Loucy (cell line): ENCODE results near the gene EXOC5.

ENCODE experiments used
- H2AFZ ChIP-seq: fragments of 200-600 bp; sonication (generic); 2 replicates; pipeline ENCODE4 v1.6.0; 2016; ENCODE audit warnings: antibody characterized with exemption, mild to moderate bottlenecking, low read length, moderate library complexity
- H3F3A ChIP-seq: fragments of 200-600 bp; 2 replicates; pipeline ENCODE4 v1.6.0; 2016; ENCODE audit warnings: antibody characterized with exemption, low read depth, mild to moderate bottlenecking
- H3K27me3 ChIP-seq: fragments of 200-600 bp; sonication (generic); 2 replicates; pipeline ENCODE4 v1.6.1; 2014; ENCODE audit warnings: low read length, mild to moderate bottlenecking; ENCODE audit not compliant: insufficient read depth, poor library complexity, severe bottlenecking
- H3K36me3 ChIP-seq: fragments of 200-600 bp; sonication (generic); 2 replicates; pipeline ENCODE4 v1.6.1; 2016; ENCODE audit warnings: low read length; ENCODE audit not compliant: insufficient read depth
- H3K4me1 ChIP-seq: fragments of 200-600 bp; sonication (generic); 2 replicates; pipeline ENCODE4 v1.5.1; 2014; ENCODE audit warnings: low read length, mild to moderate bottlenecking; ENCODE audit not compliant: insufficient read depth, poor library complexity, severe bottlenecking
- H3K4me2 ChIP-seq: fragments of 200-600 bp; sonication (generic); 2 replicates; pipeline ENCODE4 v1.6.0; 2014; ENCODE audit warnings: antibody characterized with exemption, low read length, low read depth, mild to moderate bottlenecking; ENCODE audit not compliant: poor library complexity, severe bottlenecking
- H3K4me3 ChIP-seq: fragments of 200-600 bp; sonication (generic); 2 replicates; pipeline ENCODE4 v1.5.1; 2014; ENCODE audit warnings: low read length, mild to moderate bottlenecking, mixed read lengths; ENCODE audit not compliant: poor library complexity, severe bottlenecking
- H3K79me2 ChIP-seq: fragments of 200-600 bp; sonication (generic); 2 replicates; pipeline ENCODE4 v1.6.1; 2014; ENCODE audit warnings: low read length; ENCODE audit not compliant: insufficient read depth
- H3K9ac ChIP-seq: fragments of 200-600 bp; sonication (generic); 2 replicates; pipeline ENCODE4 v1.6.0; 2014; ENCODE audit warnings: mild to moderate bottlenecking, low read depth, low read length, moderate library complexity; ENCODE audit not compliant: poor library complexity, severe bottlenecking
- H3K9me2 ChIP-seq: fragments of 200-600 bp; sonication (generic); replicated peaks from 2 replicates; pipeline ENCODE4 v1.6.1; 2016; ENCODE audit warnings: low read depth, low read length, mixed read lengths
- H3K9me3 ChIP-seq: fragments of 200-600 bp; sonication (generic); 2 replicates; pipeline ENCODE4 v1.6.1; 2014; ENCODE audit warnings: mild to moderate bottlenecking, antibody characterized with exemption, low read length, low read depth; ENCODE audit not compliant: insufficient read depth
- H4K20me1 ChIP-seq: fragments of 200-600 bp; sonication (generic); 2 replicates; pipeline ENCODE4 v1.6.0; 2014; ENCODE audit warnings: antibody characterized with exemption, low read length, mild to moderate bottlenecking; ENCODE audit not compliant: insufficient read depth, poor library complexity, severe bottlenecking
- CTCF ChIP-seq: fragments of 200-600 bp; sonication (generic); conservative IDR thresholded peaks from 2 replicates; pipeline ENCODE4 v1.5.1; 2014; ENCODE audit warnings: mild to moderate bottlenecking, antibody characterized with exemption, low read length
- EZH2phosphoT487 ChIP-seq: fragments of 200-600 bp; IDR thresholded peaks from 2 replicates; pipeline ENCODE4 v1.6.1; 2018; ENCODE audit warnings: antibody characterized with exemption, mild to moderate bottlenecking, moderate library complexity, borderline replicate concordance

EXOC5 gene

GRCh38 chr14:57273236-57273635 lies 4.5 kb upstream of the EXOC5 start:
- TF ChIP-seq EZH2phosphoT487: no peak
- TF ChIP-seq CTCF: no peak
- H3K9me3 ChIP-seq: no peaks in the 10 kb centered on the region
- H3K36me3 ChIP-seq: peaks cover 20% of the 10 kb centered on the region; the same call in 1 of the 2 replicates
- no peak overlapping the region for H3K9ac ChIP-seq
- H3K4me1 ChIP-seq: peaks cover 52% of the 10 kb centered on the region
- H3K9me2 ChIP-seq: no peaks in the 10 kb centered on the region
- peaks cover 5% of the 10 kb centered on the region; the same call in 1 of the 2 replicates for H3F3A ChIP-seq
- peak overlapping the region; percentile 12 for H3K4me3 ChIP-seq
- no peak overlapping the region for H2AFZ ChIP-seq
- peaks cover 62% of the 10 kb centered on the region for H4K20me1 ChIP-seq
- H3K4me2 ChIP-seq: peak overlapping the region; percentile 40
- H3K79me2 ChIP-seq: peaks cover 68% of the 10 kb centered on the region
- H3K27me3 ChIP-seq: no peaks in the 10 kb centered on the region

GRCh38 chr14:57266065-57266464 lies 2.6 kb downstream of the EXOC5 start:
- TF ChIP-seq EZH2phosphoT487: no peak
- no peak for TF ChIP-seq CTCF
- Histone ChIP-seq H3K9me3 (no peaks in the 10 kb centered on the region), H3K4me2 (peak overlapping the region; percentile 96), H3K79me2 (peaks cover 88% of the 10 kb centered on the region), H3K36me3 (no peaks in the 10 kb centered on the region), H3K4me3 (peak overlapping the region; percentile 96), H4K20me1 (peaks cover 63% of the 10 kb centered on the region), H3F3A (peaks cover 5% of the 10 kb centered on the region; the same call in 1 of the 2 replicates), H2AFZ (no peak overlapping the region), H3K4me1 (peaks cover 60% of the 10 kb centered on the region), H3K9ac (peak overlapping the region; percentile 30), H3K9me2 (no peaks in the 10 kb centered on the region), H3K27me3 (no peaks in the 10 kb centered on the region)

- no peak overlapping the region for H3K4me3 ChIP-seq
- H3K9ac ChIP-seq: no peak overlapping the region
- H3F3A ChIP-seq: no peaks in the 10 kb centered on the region
- TF ChIP-seq CTCF (no peak), EZH2phosphoT487 (no peak)
- peaks cover 91% of the 10 kb centered on the region for H3K79me2 ChIP-seq
- H4K20me1 ChIP-seq: peaks cover 61% of the 10 kb centered on the region
- peaks cover 42% of the 10 kb centered on the region for H3K4me1 ChIP-seq
- peak overlapping the region; percentile 38 for H3K4me2 ChIP-seq
- no peaks in the 10 kb centered on the region for H3K9me2 ChIP-seq
- H3K9me3 ChIP-seq: no peaks in the 10 kb centered on the region
- no peak overlapping the region for H2AFZ ChIP-seq
- no peaks in the 10 kb centered on the region for H3K27me3 ChIP-seq
- no peaks in the 10 kb centered on the region for H3K36me3 ChIP-seq
These were observed 6.6 kb downstream of the EXOC5 start for GRCh38 chr14:57262117-57262516.
